Breast epithelium (tissue), 3 donors: ENCODE measurements around the gene KATNIP.

ENCODE experiments used
- CTCF ChIP-seq, 3 donors: fragments of 450-650 bp; IDR thresholded peaks; one replicate each; pipeline ENCODE4 v1.5.1; 2016 to 2017; ENCODE audit warnings: antibody characterized with exemption in 3 of 3, mild to moderate bottlenecking in 3 of 3, moderate library complexity in 3 of 3
- POLR2A ChIP-seq: fragments of 450-650 bp; IDR thresholded peaks from one replicate; pipeline ENCODE4 v1.6.1; 2016; ENCODE audit warnings: antibody characterized with exemption, mild to moderate bottlenecking, moderate library complexity

- TF ChIP-seq POLR2A, result no peak
- no peak for TF ChIP-seq CTCF (IDR thresholded peaks at IDR 0.05)
These were observed 11.4 kb upstream of the KATNIP start for GRCh38 chr16:27538528-27538927.
